Testis (tissue), 3 donors: ENCODE measurements around the gene BTG1. TPM values are rescaled to one million over a fixed set of nuclear protein-coding genes. Genes with fewer than 3 reads are reported as not detected.

Source experiments
- DNase-seq: peaks from one replicate; pipeline ENCODE4 v3.0.0-alpha.2; 2019
- H3K27ac ChIP-seq, 2 donors: fragments of 200-600 bp; sonication (generic); one replicate each; pipeline ENCODE4 v1.5.1; 2019
- H3K27me3 ChIP-seq: fragments of 200-600 bp; sonication (generic); one replicate; pipeline ENCODE4 v1.5.1; 2019
- H3K36me3 ChIP-seq: fragments of 200-600 bp; sonication (generic); one replicate; pipeline ENCODE4 v1.5.1; 2017; ENCODE audit warnings: low read depth; ENCODE audit errors: missing control alignments
- H3K4me1 ChIP-seq: fragments of 200-600 bp; sonication (generic); one replicate; pipeline ENCODE4 v1.5.1; 2019
- H3K4me3 ChIP-seq, 2 donors: fragments of 200-600 bp; sonication (generic); one replicate each; pipeline ENCODE4 v1.5.1; 2017 to 2019
- H3K9me3 ChIP-seq: fragments of 200-600 bp; sonication (generic); one replicate; pipeline ENCODE4 v1.5.1; 2017
- CTCF ChIP-seq, 3 experiments: fragments of 450-650 bp in 2 of 3; fragments of 200-600 bp in 1 of 3; sonication (generic) in 1 of 3; IDR thresholded peaks; one replicate each; pipeline ENCODE4 v1.5.1; 2016 to 2019; ENCODE audit warnings: antibody characterized with exemption in 3 of 3, mild to moderate bottlenecking in 2 of 3, moderate library complexity in 1 of 3
- POLR2A ChIP-seq: fragments of 450-650 bp; IDR thresholded peaks from one replicate; pipeline ENCODE4 v1.6.1; 2017; ENCODE audit warnings: antibody characterized with exemption, mild to moderate bottlenecking, moderate library complexity
- WGBS, 2 donors: methylation state at CpG; one replicate each; pipeline ENCODE4 v1.1.5; 2018; 5-methylcytosine and 5-hydroxymethylcytosine counted together
- intact Hi-C: fragments of 100-400 bp; cut with DNase I; formaldehyde crosslinking; loops from one replicate; pipeline ENCODE4 v1.15.1; 2023; ENCODE audit warnings: low total_unique reads
- polyA plus RNA-seq: library from polyadenylated mRNA; stranded (reverse); fragments of 350-450 nt; fragmentation: Illumina TruSeq; extraction: RNeasy Lipid Tissue Mini Kit (QIAGEN cat#74804); gene quantifications from one replicate; pipeline ENCODE4 v1.2.3, GENCODE V29; 2014; ENCODE audit warnings: low read depth, low replicate concordance; ENCODE audit not compliant: insufficient read depth
- total RNA-seq, 2 donors: library from RNA; depleted of rRNA; stranded (reverse); fragments of >200 nt; gene quantifications; one replicate each; pipeline ENCODE4 v1.2.3, GENCODE V29; 2016

BTG1 gene
- total and polyA plus RNA-seq, 3 donors from 2014 or later, result 23.8 to 65.3 (median 37.0) TPM

DNA sequence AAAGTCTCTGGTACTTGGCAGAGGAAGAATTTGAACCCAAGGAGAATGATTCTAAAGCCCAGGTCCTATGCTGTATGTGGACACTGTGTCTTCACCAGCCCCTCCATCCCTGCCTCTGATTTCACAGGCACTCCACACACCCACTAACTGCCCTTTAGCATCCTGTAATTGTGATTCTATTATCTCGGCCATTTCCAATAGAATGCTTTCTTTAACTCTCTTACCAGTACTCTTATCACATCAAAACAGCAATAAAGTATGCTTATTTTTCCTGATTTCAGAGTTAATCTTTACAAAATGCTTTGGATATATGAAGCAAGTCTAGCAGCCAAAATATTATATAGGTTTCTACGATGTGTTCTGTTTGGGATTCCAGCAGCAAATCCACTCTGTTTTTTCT is 37.9 kb upstream of the BTG1 start:
- H3K36me3 ChIP-seq, result no peaks in the 10 kb centered on the region
- H3K4me3 ChIP-seq, result no peak overlapping the region
- no peaks in the 10 kb centered on the region for H3K4me1 ChIP-seq
- no peaks in the 10 kb centered on the region for H3K9me3 ChIP-seq
- H3K27ac ChIP-seq, result no peak overlapping the region
- intact Hi-C loops, result no loop called here
- 89 to 96% methylated on average over 2 of the region's 2 CpGs for WGBS, 2 donors
- no peaks in the 10 kb centered on the region for H3K27me3 ChIP-seq
- no peak for DNase-seq
- TF ChIP-seq POLR2A (no peak), CTCF (IDR thresholded peaks at IDR 0.05) (no peak)

GRCh38 chr12:92178340-92178739 is 32.7 kb upstream of the BTG1 start:
- H3K4me3 ChIP-seq, result no peak overlapping the region
- DNase-seq, result no peak
- no peaks in the 10 kb centered on the region for H3K4me1 ChIP-seq
- H3K27ac ChIP-seq, result no peak overlapping the region
- 83 to 100% methylated on average over 1 of the region's 1 CpG for WGBS, 2 donors
- H3K27me3 ChIP-seq, result no peaks in the 10 kb centered on the region
- intact Hi-C loops, result no loop called here
- H3K36me3 ChIP-seq, result no peaks in the 10 kb centered on the region
- no peak for TF ChIP-seq POLR2A
- no peak for TF ChIP-seq CTCF (IDR thresholded peaks at IDR 0.05)
- no peaks in the 10 kb centered on the region for H3K9me3 ChIP-seq

DNA sequence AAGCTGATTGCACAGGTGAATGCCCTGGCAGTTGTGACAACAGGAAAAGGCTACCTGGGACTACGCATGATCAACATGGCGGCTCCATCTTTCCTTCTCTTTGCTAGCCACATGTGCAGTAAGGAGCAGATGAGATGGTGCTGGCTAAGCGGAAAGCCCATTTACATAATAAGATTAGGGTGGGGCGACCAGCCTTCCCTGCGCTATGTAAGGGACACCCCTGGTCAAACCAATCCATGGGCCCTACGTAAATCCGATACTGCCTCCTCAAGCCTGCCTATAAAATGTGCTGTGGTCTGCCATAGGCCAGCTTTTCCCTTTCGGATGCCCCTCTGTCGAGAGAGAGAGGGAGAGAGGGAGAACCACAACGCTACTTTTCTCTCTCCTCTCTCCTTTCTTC is 31.0 kb upstream of the BTG1 start:
- TF ChIP-seq POLR2A (no peak), CTCF (IDR thresholded peaks at IDR 0.05) (no peak)
- Histone ChIP-seq H3K4me3 (peak overlapping the region; percentile 4 to 35), H3K27ac (no peak overlapping the region), H3K4me1 (no peaks in the 10 kb centered on the region), H3K36me3 (no peaks in the 10 kb centered on the region), H3K9me3 (no peaks in the 10 kb centered on the region), H3K27me3 (no peaks in the 10 kb centered on the region)
- DNase-seq, result peak; percentile 26
- WGBS, 2 donors, result 86% methylated on average over 10 of the region's 10 CpGs
- intact Hi-C loops, result no loop called here

GRCh38 chr12:92175961-92176360 is 30.3 kb upstream of the BTG1 start:
- no peaks in the 10 kb centered on the region for H3K27me3 ChIP-seq
- no peaks in the 10 kb centered on the region for H3K4me1 ChIP-seq
- TF ChIP-seq CTCF (IDR thresholded peaks at IDR 0.05), result no peak
- DNase-seq, result no peak
- intact Hi-C loops, result no loop called here
- H3K27ac ChIP-seq, result no peak overlapping the region
- no peak overlapping the region for H3K4me3 ChIP-seq
- no peaks in the 10 kb centered on the region for H3K36me3 ChIP-seq
- WGBS, 2 donors, result 49 to 66% methylated on average over 3 of the region's 3 CpGs
- no peaks in the 10 kb centered on the region for H3K9me3 ChIP-seq

DNA sequence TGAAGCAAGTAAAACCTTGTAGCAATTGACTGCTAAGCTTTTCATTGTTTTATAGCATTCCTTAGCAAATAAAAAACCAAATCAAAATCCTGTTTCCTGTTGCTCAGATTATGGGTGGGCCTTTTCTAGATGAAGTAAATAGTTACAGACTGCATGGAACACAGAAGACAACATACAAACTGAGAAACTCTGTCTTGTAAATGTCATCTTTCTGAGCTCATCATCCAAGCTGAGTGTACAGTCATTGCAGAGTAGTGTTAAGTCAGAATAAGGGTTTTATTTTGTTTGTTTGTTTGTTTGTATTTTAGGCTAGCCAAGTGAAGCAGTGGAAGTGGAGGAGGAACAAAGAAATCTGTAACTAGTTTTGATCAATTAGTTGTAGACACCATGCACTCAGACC is 24.4 kb upstream of the BTG1 start:
- Histone ChIP-seq H3K27me3 (no peaks in the 10 kb centered on the region), H3K4me3 (no peak overlapping the region), H3K4me1 (no peaks in the 10 kb centered on the region), H3K9me3 (no peaks in the 10 kb centered on the region), H3K27ac (no peak overlapping the region), H3K36me3 (no peaks in the 10 kb centered on the region)
- TF ChIP-seq POLR2A (no peak), CTCF (IDR thresholded peaks at IDR 0.05) (no peak)
- intact Hi-C loops, result no loop called here
- no peak for DNase-seq
